DND-41 (cell line): ENCODE data around the gene FAM163B.

Experiments used
- EZH2 ChIP-seq: IDR thresholded peaks from 3 replicates; pipeline ENCODE4 v1.6.1; 2012; ENCODE audit warnings: borderline replicate concordance, low read depth, mild to moderate bottlenecking, moderate library complexity, low read length, inconsistent platforms; ENCODE audit not compliant: severe bottlenecking
- TF ChIP-seq, protein P1 (sequence below): IDR thresholded peaks from 2 replicates; pipeline ENCODE4 v1.5.1; 2012; ENCODE audit warnings: borderline replicate concordance, low read length, moderate library complexity, mild to moderate bottlenecking; ENCODE audit not compliant: poor library complexity, severe bottlenecking; ENCODE audit errors: extremely low read depth

DNA sequence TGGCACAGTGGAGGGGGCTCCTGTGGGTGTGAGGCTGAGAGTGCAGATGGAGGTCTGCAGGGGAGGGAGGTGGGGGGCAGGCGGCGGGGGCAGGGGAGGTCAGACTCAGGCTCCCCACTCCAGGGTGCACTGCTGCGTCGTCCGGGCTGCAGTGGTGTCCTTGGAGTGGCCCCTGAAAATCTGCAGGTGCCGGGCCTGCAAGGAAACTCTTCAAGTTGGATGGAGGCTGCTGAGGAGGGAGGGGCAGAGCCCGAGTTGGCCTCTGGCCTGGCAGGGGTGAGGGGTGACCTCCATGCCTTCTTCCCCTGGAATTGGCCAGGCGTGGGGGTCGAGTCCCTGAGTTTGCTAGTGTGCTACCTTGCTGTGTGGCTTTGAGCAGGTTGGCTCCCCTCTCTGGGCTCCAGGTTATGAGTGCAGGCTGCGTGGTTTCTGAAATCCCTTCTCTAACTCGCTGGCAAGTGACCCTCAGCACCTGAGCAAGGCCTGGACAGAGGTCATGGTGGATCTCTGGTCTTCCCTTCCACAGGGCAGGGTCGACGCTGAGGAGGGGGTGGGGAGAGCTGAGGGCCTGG, 73.8 kb downstream of the FAM163B start:
- TF ChIP-seq, protein P1, sequence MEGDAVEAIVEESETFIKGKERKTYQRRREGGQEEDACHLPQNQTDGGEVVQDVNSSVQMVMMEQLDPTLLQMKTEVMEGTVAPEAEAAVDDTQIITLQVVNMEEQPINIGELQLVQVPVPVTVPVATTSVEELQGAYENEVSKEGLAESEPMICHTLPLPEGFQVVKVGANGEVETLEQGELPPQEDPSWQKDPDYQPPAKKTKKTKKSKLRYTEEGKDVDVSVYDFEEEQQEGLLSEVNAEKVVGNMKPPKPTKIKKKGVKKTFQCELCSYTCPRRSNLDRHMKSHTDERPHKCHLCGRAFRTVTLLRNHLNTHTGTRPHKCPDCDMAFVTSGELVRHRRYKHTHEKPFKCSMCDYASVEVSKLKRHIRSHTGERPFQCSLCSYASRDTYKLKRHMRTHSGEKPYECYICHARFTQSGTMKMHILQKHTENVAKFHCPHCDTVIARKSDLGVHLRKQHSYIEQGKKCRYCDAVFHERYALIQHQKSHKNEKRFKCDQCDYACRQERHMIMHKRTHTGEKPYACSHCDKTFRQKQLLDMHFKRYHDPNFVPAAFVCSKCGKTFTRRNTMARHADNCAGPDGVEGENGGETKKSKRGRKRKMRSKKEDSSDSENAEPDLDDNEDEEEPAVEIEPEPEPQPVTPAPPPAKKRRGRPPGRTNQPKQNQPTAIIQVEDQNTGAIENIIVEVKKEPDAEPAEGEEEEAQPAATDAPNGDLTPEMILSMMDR = no peak
- no peak for TF ChIP-seq EZH2
